ENCODE data around the gene ALKBH5.

ALKBH5 gene

GRCh38 chr17:18183334-18184142, at the start of gene ALKBH5:
TSS of gene ALKBH5 (plus strand) at chr17:18183828. CDS start at chr17:18184244, 416 bp downstream.
- DNase-seq = peak; percentile 86

DNA sequence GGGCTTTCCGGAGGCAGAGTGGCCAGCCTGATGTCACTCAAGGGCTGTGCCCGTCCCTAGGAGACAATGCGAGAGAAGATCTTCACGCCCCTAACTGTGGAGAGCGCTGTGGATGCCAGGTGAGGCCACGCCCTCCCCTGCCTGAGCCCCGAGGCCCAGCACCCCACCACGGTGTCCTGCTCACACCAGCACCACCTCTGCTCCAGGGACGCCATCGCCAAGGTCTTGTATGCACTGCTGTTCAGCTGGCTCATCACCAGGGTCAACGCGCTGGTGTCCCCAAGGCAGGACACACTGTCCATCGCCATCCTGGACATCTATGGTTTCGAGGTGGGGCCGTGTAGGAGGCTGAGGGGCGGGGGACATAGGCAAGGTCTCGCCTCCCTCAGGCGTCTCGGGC, 47.3 kb upstream of the ALKBH5 start:
- no peak for DNase-seq

DNA sequence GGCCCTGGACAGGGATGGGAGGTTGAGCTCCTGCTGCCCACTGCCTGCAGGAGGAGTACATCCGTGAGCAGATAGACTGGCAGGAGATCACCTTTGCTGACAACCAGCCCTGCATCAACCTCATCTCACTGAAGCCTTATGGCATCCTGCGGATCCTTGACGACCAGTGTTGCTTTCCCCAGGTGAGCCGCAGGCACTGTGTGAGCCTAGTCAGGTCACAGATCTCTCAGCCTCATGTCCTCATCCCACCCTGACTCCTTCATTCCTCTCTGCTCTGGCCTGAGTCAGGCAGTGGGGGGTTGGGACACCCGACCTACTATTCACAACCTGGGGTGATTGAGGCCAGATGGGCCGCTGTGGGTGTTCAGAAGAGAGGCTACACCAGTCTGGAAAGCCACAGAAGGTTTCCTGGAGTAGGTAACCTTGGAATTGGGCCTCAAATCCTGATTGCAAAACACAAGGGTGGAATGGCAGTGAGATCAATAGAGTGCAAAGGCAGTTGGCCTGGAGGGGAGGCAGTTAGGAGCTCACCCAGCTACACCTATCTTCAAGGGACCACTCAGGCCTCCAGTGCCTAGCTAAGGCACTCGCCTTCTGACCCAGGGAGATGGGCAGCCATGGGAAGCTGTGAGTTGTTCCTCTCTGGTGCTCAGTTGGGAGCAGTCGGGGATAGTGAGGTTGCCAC, 45.4 kb upstream of the ALKBH5 start:
- no peak for DNase-seq

DNA sequence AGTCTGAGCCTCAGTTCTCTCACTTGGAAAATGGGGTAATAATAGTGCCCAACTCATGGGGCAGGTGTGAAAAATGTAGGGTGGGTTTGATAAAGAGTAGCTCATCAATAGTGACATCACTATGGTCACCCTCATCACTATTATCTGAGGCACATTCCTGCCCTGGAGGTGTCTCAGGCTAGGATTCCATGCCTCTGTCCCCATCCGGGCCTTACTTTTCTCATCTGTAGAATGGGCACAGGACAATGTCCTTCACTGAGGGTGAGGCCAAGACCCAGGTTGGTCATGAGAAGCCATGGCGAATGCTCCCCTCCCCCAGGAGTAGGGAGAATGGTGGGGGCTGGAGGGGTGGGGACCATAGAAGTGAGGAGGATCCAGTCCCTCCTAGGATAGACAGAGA, 44.5 kb upstream of the ALKBH5 start:
- DNase-seq = no peak

DNA sequence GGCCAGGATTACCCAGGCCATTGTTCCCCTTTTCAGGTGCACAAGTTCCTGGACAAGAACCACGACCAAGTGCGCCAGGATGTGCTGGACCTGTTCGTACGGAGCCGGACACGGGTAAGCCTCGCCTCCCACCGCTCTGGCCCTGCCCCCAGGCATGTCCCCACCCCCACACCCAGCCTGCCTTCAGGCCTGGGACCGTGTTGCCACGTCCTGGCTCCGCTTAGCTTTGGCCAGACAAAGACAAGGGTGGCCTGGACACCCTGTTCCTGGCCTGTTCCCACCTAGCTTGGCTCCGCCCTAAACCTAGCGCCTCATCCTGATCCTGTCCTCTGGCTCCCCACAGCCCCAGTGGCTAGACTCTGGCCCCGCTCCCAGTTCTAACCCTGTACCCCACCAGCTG, 44.1 kb upstream of the ALKBH5 start:
- no peak for DNase-seq

DNA sequence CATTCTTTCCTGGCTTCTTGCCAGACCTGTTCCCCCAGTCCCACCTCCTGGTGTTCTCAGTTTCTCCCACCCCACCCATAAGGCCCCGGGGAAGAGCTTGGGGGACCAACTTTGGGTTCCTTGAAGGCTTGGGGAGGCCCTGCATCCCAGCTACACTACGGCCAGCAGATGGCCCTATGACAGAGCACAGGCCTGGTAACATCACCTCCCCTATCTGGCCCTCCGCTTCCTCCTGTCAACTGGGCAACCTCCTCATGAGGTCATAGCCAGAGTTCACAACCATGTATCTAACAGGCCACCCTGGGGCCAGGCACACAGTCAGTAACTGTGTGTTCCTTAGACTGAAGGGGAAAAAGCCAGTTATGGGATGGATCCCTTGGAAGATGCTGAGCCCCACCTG, 43.7 kb upstream of the ALKBH5 start:
- DNase-seq = no peak

DNA sequence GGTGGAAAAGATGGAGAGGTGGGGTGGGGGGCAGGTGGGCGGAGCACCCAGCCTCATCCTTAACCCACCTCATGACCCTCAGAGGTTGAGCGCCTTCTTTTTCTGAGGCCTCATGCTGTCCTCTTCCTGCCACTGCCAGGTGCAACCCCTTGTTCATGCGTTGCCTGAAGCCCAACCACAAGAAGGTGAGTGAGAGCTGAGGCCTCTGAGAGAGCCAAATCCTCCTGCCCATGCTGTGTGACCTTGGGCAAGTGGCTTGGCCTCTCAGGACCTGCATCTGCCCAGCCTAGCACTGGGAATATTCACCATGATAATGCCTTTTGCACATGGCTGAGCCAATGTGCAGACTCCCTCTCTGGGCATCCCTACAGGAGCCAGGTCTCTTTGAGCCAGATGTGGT, 43.0 kb upstream of the ALKBH5 start:
- no peak for DNase-seq

- peak; percentile 1 for DNase-seq
These were observed 42.3 kb upstream of the ALKBH5 start for GRCh38 chr17:18141210-18141803.

DNA sequence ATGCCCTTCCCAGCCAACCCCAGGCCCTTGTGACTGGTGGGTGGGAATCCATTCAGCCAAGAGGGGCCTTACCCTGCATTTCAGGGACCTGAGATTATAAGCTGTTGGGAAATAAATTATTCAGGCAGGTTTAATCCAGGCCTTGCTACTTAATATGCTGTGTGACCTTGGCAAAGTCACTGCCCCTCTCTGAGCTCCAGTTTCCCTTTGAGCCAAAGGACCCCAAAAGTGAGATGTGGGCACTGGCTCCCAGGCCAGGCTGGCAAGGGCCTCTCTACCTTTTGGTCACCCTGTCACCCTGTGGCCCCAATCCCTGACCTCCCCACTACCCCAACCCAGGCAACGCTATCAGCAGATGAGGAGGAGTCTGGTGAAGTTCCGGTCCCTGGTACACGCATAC, 41.2 kb upstream of the ALKBH5 start:
- DNase-seq = no peak

DNA sequence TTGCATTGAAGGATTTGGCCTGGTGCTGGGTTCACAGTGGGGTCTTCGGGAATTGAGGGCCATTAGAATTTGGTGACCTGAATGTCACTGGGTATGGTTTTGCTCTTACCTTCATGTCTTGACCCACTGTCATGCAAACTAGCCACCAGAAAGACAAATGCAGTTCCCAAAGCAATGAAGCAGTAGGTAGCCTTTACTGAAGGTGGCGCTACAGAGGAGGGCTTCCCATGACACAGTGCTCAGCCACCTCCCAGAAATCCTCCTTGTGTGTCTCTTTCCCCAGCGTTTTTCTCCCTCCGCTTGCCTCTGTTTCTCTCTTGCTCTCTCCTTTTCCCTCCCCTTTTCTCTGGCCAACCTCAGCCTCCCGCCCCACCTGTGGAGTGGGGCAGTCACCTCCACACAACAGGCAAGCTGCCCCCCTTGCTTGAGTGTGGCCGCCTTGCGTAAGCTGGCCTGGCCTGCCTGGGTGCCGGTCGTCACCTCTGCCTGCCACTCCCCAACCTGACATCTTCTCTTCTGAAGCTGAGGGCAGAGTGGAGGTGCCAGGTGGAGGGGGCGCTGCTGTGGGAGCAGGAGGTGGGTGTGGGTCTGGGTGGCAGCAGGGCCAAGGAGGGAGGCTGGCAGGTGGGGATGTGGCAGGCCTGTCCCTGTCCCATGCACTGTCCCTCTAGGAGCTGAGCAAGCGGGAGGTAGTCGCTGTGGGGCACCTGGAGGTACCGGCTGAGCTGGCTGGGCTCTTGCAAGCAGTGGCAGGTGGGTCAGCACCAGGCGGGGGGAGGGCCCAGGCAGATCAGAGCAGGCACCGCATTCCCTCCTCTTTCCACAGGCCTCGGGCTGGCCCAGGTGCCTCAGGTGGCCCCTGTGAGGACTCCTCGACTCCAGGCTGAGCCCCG, 40.3 kb upstream of the ALKBH5 start:
- no peak for DNase-seq

DNA sequence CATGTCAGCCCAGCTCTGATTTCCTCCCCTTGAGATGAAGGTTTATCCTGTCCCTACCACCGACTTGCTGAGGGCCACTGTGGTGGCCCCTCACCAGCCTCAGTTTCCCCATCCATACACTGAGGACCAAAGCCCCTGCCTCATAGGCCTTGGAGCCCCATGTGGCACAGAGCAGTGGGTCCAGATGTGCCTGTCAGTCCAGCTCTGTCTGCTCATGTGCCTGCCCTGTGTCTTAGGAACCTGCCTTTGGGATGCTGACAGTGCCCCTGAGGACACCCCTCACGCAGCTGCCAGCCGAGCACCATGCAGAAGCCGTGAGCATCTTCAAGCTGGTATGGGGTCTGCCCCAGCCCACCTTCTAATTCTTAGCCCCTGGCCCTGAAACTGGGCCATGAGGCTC, 39.4 kb upstream of the ALKBH5 start:
- no peak for DNase-seq

GRCh38 chr17:18144855-18145254, 38.8 kb upstream of the ALKBH5 start:
- DNase-seq = no peak

DNA sequence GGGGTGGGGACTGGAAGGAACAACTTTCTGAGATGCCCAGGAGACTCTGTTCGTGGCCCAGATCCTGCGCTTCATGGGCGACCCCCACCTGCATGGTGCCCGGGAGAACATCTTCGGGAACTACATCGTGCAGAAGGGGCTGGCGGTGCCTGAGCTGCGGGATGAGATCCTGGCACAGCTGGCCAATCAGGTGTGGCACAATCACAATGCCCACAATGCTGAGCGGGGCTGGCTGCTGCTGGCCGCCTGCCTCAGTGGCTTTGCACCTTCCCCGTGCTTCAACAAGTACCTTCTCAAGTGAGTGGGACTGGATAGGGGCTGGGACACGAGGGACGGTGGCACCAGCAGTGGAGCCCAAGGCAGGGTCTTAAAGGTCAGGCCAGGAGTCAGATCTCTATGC, 37.8 kb upstream of the ALKBH5 start:
- no peak for DNase-seq

- no peak for DNase-seq
These were observed 37.4 kb upstream of the ALKBH5 start for GRCh38 chr17:18146259-18146658.

GRCh38 chr17:18146980-18147379, 36.6 kb upstream of the ALKBH5 start:
- no peak for DNase-seq

DNA sequence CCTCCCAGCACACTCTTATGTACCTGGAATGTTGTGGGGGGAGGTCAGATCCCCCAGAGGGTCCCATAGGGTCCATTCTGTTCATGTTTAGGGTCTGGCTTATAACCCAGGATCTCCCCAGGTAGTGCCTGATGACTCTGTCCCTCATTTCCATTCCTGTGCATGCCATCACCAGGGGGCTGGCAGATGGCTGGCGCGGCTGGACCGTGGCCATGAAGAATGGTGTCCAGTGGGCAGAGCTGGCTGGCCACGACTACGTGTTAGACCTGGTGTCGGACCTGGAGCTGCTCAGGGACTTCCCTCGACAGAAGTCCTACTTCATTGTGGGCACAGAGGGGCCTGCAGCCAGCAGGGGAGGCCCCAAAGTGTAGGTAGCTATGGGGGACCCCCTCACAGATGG, 35.0 kb upstream of the ALKBH5 start:
- DNase-seq = no peak

DNA sequence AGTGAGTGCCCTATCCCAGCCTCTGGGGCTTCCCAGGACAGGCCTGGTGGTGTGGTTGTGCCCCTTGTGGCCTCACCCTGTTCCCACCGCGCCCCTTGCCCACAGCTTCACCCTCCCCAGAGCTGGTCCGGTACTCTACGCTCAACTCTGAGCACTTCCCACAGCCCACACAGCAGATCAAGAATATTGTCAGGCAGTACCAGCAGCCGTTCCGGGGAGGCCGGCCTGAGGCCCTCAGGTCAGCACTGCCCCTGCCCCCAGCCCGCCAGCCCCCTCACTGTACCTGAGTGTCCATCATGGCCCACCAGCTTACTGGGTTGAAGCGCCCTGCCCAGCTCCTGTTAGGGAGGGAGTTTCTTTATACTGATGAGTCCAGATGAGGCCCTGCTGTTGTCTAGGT, 32.3 kb upstream of the ALKBH5 start:
- no peak for DNase-seq

DNA sequence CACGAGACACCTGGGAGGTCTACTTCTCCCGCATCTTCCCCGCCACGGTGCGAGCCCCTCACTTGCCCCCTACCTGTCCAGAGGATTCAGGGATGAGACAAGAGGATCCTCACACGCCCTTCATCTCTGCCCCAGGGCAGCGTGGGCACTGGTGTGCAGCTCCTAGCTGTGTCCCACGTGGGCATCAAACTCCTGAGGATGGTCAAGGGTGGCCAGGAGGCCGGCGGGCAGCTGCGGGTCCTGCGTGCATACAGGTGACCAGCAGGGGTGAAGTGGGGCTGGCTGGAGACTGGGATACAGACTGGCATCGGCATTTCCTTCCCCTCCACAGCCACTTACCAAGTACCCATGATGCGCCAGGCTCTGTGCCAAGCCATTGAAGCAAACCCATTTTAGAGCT, 28.4 kb upstream of the ALKBH5 start:
- DNase-seq = no peak

DNA sequence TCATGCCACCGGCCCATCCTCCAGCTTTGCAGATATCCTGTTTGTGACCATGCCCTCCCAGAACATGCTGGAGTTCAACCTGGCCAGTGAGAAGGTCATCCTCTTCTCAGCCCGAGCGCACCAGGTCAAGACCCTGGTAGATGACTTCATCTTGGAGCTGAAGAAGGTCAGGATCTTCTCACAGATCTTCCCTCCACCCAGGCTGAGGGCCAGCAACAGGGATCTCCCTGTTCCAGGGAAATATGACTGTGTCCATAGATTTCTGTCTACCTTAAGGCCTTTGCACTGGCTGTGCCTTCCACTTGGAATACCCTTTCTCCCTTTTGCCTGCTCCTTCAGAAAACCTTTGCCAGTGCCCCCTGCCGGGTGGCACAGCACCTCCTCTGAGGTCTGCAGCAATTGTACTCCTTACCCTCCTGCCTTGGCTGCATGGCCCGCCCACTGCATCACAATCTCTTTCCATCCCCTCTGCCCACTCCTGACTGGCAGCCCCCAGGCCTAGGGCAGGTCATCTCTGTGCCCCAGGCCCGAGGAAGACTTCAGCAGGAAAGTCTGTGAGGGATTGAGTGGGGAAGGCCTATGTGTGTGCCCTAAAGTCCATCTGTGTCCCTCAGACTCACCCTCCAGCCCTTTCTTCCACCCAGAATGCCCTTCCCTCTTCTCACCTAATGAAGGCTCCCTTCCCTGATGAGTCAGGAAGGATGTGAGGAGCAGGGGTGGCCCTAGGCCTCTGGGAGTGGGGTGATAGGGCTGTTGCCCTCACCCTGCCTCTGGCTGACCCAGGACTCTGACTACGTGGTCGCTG, 27.3 kb upstream of the ALKBH5 start:
- DNase-seq = no peak

- no peak for DNase-seq
These were observed 26.7 kb upstream of the ALKBH5 start for GRCh38 chr17:18156976-18157280.

- DNase-seq = no peak
These were observed 26.2 kb upstream of the ALKBH5 start for GRCh38 chr17:18157354-18157985.

- no peak for DNase-seq
These were observed 25.5 kb upstream of the ALKBH5 start for GRCh38 chr17:18158022-18158600.
